ENCODE measurements around the gene TENM3.

The TENM3 gene

GRCh38 chr4:182628544-182628943, 385.3 kb downstream of the TENM3 start:
- no peak for DNase-seq (ENCODE audit: low spot score)

DNA sequence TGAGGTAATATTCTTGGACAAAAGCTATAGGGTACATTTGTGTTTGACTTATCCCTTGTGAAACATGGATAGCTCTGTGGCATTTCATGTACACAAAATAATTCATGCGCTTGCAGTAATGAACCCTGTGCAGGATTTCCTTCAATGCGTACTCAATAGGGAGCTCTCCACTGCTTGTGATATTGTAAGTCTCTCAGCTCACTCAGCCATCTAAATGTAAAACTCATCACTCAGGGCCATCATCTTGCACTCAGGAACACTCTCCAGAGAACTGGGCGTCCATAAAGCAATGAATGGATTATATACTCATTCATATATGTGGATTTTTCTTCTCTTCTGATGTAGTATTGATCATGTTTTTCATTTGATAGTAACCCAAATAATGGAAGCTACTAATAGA, 385.9 kb downstream of the TENM3 start:
- DNase-seq (ENCODE audit: low spot score), result no peak

DNA sequence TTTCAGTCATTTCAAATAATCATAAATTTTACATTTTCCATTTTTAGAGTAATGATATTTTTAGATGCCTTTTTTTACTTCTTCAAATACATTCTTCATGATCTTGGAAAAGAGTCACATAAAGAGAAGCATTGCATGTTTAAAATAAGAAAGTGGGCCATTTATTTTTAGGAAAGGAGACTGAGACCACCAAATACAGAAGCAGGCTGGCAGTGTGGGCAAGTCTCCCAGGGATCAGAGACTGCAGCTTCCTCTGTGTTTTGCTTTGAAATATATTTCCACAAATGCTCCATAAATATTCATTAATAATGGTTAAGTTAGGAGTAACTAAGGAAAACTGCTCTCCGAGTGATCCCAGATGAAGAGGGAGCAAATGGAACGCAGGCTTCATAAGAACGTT, 397.3 kb downstream of the TENM3 start:
- DNase-seq (ENCODE audit: low spot score), result no peak

- DNase-seq (ENCODE audit: low spot score), result no peak
Measured at GRCh38 chr4:182640932-182641331, 397.7 kb downstream of the TENM3 start.

- no peak for DNase-seq (ENCODE audit: low spot score)
Measured at GRCh38 chr4:182642831-182643230, 399.6 kb downstream of the TENM3 start.

DNA sequence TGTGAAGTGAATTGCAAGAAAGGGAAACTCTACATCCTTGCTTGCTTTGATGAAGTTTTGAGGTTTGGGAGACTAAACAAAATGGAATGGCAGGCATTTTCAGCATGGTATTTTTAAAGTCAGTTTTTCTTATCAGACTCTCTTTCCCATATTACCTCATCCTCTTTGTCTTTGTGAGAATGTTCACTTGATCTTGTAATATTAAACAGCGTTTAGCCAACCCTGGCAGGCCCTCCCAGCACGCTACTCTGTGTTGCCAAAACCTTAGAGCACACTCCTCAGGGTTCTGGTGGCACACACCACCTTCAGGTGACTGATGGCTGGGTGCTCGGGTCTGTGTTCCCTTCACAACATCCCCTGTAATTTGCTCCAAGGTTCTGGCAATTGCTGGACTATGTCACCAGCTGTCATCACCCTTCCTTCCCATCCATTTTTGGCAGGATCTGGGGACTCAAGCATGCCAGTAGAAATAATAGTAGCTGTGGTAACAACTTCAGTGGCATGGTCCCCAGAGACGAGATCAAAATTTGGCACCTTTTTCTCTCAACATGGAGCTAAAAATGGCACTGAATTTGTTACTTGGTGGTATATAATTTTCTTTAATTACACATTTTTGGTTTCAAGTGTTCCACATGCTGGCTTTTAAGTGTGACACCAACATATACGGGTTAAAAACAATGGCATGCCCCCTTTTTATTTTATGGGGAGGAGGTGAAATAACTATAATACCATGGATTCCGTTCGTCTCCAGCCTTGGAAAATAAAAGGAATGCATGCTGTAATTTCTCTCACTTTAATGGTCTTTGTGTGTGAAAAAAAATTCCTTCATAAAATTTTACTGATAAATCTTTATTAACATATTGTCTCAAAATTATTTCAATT, 400.8 kb downstream of the TENM3 start:
- DNase-seq (ENCODE audit: low spot score), result no peak

DNA sequence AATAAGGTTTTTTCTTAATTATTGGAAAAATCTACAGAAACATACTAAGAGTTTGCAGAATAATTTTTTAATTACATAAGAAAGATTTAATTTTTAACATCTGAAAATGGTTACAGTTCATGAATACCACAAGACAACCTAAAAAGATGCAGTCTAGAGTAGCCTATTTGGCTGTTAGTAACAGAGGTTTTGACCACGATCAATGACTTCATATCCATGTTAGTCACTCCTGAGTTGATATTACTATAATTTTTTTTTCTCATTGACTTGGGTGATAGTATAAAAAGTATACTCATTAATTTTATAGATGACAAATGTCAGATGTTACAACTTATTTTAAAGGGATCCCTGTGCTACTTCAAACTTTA, 401.5 kb downstream of the TENM3 start:
- DNase-seq (ENCODE audit: low spot score), result no peak

DNA sequence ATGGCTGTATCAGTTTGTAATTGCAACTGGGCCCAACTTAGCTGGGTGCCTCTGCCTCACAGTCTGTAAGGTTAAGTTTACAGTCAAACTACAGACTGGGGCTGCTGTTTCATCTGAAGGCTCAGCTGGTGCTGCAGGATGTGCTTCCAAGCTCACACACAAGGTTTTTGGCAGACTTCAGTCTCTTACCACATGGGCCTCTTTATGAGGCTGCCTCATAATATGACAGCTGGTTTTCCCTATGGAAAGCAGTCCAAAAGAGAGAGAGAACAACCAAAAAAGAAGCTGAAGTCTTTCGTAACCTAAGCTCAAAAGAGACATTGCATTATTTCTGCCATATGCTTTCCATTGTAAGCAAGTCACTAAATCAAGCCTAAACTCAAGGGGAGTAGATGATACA, 402.3 kb downstream of the TENM3 start:
- DNase-seq (ENCODE audit: low spot score), result no peak

GRCh38 chr4:182647646-182648300, 404.6 kb downstream of the TENM3 start:
- DNase-seq (ENCODE audit: low spot score), result no peak

- no peak for DNase-seq (ENCODE audit: low spot score)
Measured at GRCh38 chr4:182648766-182649165, 405.6 kb downstream of the TENM3 start.

- no peak for DNase-seq (ENCODE audit: low spot score)
Measured at GRCh38 chr4:182649698-182650477, 406.7 kb downstream of the TENM3 start.

DNA sequence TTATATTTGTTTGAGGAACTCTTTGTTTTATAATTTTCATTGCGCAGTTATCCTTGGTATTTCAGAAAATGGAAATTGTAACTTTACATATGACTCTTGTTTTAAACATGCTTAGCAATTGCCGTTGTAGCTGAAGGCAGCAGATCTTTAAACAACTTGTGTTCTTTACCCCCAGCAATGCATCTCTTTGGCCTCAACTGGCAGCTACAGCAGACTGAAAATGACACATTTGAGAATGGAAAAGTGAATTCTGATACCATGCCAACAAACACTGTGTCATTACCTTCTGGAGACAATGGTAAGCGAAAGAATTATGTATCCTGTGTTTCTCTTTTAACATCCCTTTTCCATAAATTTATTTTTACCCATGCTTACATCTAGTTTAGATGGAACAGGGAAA, 410.4 kb downstream of the TENM3 start:
- DNase-seq (ENCODE audit: low spot score), result no peak

GRCh38 chr4:182655340-182655739, 412.1 kb downstream of the TENM3 start:
- no peak for DNase-seq (ENCODE audit: low spot score)

GRCh38 chr4:182662551-182662950, 419.3 kb downstream of the TENM3 start:
- no peak for DNase-seq (ENCODE audit: low spot score)

GRCh38 chr4:182671231-182671630, 428.0 kb downstream of the TENM3 start:
- no peak for DNase-seq (ENCODE audit: low spot score)

- DNase-seq (ENCODE audit: low spot score), result no peak
Measured at GRCh38 chr4:182671749-182672148, 428.5 kb downstream of the TENM3 start.

DNA sequence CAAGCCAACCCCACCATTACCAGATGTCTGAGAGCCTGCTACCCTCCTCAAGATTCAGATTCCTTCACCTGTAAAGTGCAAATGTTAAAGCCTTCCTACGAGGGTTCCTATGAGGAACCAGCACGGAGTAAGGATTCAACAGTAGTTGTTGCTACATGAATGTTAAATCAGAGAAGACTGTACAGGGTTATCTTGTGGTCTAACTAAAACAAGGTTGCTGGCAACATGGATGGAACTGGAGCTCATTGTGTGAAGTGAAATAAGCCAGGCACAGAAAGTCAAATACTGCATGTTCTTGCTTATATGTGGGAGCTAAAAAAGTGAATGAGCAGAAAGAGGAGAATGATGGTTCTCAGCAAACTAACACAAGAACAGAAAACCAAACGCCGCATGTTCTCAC, 435.4 kb downstream of the TENM3 start:
- no peak for DNase-seq (ENCODE audit: low spot score)

DNA sequence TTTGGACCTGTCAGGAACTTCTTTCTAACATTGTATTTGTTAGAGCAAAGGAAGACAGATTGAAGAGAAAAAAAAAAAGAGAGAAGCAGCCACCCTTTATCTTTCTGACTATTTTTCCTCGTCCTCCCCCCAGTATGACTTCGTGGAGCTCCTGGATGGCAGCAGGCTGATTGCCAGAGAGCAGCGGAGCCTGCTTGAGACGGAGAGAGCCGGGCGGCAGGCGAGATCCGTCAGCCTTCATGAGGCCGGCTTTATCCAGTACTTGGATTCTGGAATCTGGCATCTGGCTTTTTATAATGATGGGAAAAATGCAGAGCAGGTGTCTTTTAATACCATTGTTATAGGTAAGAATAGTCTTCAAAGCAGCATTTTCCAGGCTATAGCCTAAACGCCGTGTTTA, 436.3 kb downstream of the TENM3 start:
- no peak for DNase-seq (ENCODE audit: low spot score)

DNA sequence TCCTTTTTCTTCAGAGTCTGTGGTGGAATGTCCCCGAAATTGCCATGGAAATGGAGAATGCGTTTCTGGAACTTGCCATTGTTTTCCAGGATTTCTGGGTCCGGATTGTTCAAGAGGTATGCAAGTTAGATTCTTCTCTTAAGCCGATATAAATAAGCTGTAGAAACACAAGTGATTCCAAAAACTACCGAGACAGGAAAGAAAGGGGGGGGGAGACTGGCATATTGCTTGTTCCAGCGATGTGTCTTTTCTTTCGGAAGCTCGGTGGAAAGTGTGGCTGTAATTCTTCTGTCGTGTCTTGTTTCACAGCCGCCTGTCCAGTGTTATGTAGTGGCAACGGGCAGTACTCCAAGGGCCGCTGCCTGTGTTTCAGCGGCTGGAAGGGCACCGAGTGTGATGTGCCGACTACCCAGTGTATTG, 437.0 kb downstream of the TENM3 start:
- no peak for DNase-seq (ENCODE audit: low spot score)

GRCh38 chr4:182683661-182684060, 440.5 kb downstream of the TENM3 start:
- no peak for DNase-seq (ENCODE audit: low spot score)

- DNase-seq (ENCODE audit: low spot score), result no peak
Measured at GRCh38 chr4:182684796-182685195, 441.6 kb downstream of the TENM3 start.

GRCh38 chr4:182688081-182688480, 444.9 kb downstream of the TENM3 start:
- DNase-seq (ENCODE audit: low spot score), result peak; percentile 39

- DNase-seq (ENCODE audit: low spot score), result no peak
Measured at GRCh38 chr4:182694551-182694950, 451.3 kb downstream of the TENM3 start.
